ENCODE measurements around the gene POLR1D. TPM values are rescaled to one million over a fixed set of nuclear protein-coding genes. Genes with fewer than 3 reads are reported as not detected.
A peak's percentile ranks its signal among the peaks of the same experiment; 100 is the strongest.

POLR1D gene
- total and polyA plus RNA-seq, 3 experiments from 2014 or later, result 134 to 137 (median 135) TPM

DNA sequence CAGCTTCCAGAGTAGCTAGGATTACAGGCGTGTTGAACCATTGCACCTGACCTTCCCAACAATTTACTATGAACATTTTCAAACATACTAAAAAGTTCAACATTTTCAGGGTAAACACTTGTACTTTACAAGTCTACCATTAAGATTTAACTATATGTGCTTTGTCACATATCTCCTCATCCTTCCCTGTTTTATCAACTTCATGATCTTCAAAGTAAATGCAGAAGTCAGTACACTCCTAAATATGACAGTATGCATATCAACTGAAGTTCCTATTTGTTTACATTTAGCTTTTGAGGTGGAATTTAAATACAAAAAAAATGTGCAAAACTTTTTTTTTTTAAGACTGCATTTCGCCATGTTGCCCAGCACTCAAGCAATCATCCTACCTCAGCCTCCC, 19.9 kb upstream of the POLR1D start:
- Histone ChIP-seq H3K27ac (ENCODE audit: low read depth, low read length) (no peak overlapping the region), H3K36me3 (ENCODE audit: insufficient read depth, low read length) (no peaks in the 10 kb centered on the region), H3K4me1 (ENCODE audit: insufficient read depth, low read length) (no peaks in the 10 kb centered on the region), H3K27me3 (ENCODE audit: insufficient read depth, low read length, poor library complexity, severe bottlenecking) (no peaks in the 10 kb centered on the region), H3K4me3 (ENCODE audit: low read length) (no peak overlapping the region), H3K9me3 (ENCODE audit: low read length) (no peaks in the 10 kb centered on the region)
- H3K9me3 Mint-ChIP-seq, result no peaks in the 10 kb centered on the region
- ChIA-PET CTCF (no interaction called here), POLR2A (no interaction called here)
- peaks cover 29 to 55% (median 45%) of the 10 kb centered on the region in 3 donors for H3K4me1 Mint-ChIP-seq
- no peaks in the 10 kb centered on the region for H3K27me3 Mint-ChIP-seq
- H3K27ac Mint-ChIP-seq, result no peak overlapping the region
- no peak overlapping the region for H3K4me3 Mint-ChIP-seq
- no peaks in the 10 kb centered on the region for H3K36me3 Mint-ChIP-seq
- DNase-seq, result no peak

DNA sequence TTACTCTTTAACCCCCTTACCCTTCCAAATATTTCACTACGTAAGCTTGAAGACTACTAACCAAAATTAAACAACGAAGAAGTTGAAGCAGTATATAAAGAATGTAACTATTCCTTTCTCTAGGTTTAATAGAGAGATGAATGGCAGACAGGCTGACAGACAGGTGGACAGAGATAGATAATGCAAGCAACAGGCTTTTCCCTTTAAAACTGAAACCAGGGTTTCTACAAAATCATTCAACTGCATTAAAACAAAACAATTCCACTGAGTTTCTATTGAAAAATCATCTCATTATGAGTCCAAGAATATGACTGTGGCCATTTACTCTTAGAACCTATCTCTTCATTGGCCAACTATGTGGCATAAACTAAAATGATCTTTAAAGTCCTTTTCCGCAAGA, 16.6 kb upstream of the POLR1D start:
- Histone ChIP-seq H3K9me3 (ENCODE audit: low read length) (no peaks in the 10 kb centered on the region), H3K27ac (ENCODE audit: low read depth, low read length) (no peak overlapping the region), H3K36me3 (ENCODE audit: insufficient read depth, low read length) (no peaks in the 10 kb centered on the region), H3K27me3 (ENCODE audit: insufficient read depth, low read length, poor library complexity, severe bottlenecking) (no peaks in the 10 kb centered on the region), H3K4me3 (ENCODE audit: low read length) (no peak overlapping the region), H3K4me1 (ENCODE audit: insufficient read depth, low read length) (no peaks in the 10 kb centered on the region)
- no peak for DNase-seq
- ChIA-PET POLR2A (no interaction called here), CTCF (interaction anchor here (1.1 kb wide), 1 partner anchor 15 kb away, joined by 5 read pairs; the partner anchor contains the start of gene LNX2)
- Mint-ChIP-seq H3K27ac (peak overlapping the region in 1 of 8 donors; percentile 35), H3K27me3 (no peaks in the 10 kb centered on the region), H3K9me3 (no peaks in the 10 kb centered on the region), H3K4me3 (no peak overlapping the region), H3K36me3 (no peaks in the 10 kb centered on the region), H3K4me1 (peaks cover 31 to 56% (median 50%) of the 10 kb centered on the region in 3 donors)

DNA sequence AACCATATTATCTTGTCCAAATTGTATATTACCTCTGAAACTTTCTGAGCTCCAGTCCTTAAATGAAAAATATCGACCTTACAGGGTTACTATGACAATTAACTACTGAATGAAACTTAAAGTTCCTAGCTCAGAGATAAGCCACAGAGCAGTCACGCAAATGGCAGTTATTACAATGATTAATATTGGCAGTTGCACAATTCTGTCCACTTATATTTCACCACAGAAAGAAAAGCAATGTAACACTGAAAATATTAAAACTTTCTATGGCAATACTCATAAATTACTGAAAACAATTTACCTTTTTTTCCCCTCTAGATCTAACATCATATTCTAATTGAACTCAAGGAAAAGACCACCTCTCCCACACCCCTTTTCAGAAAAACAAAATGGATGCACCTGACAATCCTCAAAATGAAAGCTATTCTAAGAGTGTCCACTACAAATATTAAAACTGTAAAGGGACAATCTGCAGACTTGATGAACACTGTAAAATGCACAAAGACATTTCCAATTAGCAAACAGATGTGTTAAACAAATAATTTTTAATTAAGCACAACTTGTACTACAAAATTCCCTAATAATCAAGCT, 16.0 kb upstream of the POLR1D start:
- H3K36me3 ChIP-seq (ENCODE audit: insufficient read depth, low read length), result no peaks in the 10 kb centered on the region
- no peaks in the 10 kb centered on the region for H3K27me3 Mint-ChIP-seq
- POLR2A ChIA-PET, result no interaction called here
- no peaks in the 10 kb centered on the region for H3K4me1 ChIP-seq (ENCODE audit: insufficient read depth, low read length)
- no peak overlapping the region for H3K4me3 ChIP-seq (ENCODE audit: low read length)
- no peak for DNase-seq
- H3K36me3 Mint-ChIP-seq, result no peaks in the 10 kb centered on the region
- H3K9me3 ChIP-seq (ENCODE audit: low read length), result no peaks in the 10 kb centered on the region
- H3K4me3 Mint-ChIP-seq, result no peak overlapping the region
- H3K4me1 Mint-ChIP-seq, result peaks cover 32 to 56% (median 50%) of the 10 kb centered on the region in 3 donors
- CTCF ChIA-PET, result interaction anchor here (1.0 to 1.1 kb wide), 2 partner anchors 14 to 221 kb away, joined by 3 to 5 read pairs; partner anchors contain the start of gene LNX2
- no peak overlapping the region for H3K27ac Mint-ChIP-seq
- H3K27me3 ChIP-seq (ENCODE audit: insufficient read depth, low read length, poor library complexity, severe bottlenecking), result no peaks in the 10 kb centered on the region
- H3K27ac ChIP-seq (ENCODE audit: low read depth, low read length), result no peak overlapping the region
- H3K9me3 Mint-ChIP-seq, result no peaks in the 10 kb centered on the region

DNA sequence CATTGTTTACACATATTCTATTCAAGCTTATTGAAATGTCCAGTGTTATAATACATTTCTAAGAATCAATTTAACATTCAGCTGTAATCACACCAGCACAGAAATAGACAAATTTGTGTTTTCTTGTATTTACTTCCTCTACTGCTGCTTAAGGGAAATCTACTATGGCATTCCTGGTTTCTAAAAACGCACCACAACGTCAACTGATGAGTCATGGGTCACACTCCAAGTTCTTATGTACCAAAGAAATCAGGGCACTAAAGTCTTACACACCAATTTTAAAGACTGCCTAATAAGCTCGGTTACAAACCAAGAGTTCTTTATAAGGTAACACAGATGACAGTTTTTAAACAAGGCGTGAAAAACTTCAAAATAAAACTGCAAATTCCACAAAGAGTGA, 14.6 kb upstream of the POLR1D start:
- Histone ChIP-seq H3K27ac (ENCODE audit: low read depth, low read length) (no peak overlapping the region), H3K36me3 (ENCODE audit: insufficient read depth, low read length) (no peaks in the 10 kb centered on the region), H3K4me3 (ENCODE audit: low read length) (no peak overlapping the region), H3K4me1 (ENCODE audit: insufficient read depth, low read length) (peaks cover 2% of the 10 kb centered on the region), H3K27me3 (ENCODE audit: insufficient read depth, low read length, poor library complexity, severe bottlenecking) (no peaks in the 10 kb centered on the region), H3K9me3 (ENCODE audit: low read length) (no peaks in the 10 kb centered on the region)
- no peak overlapping the region for H3K27ac Mint-ChIP-seq
- peaks cover 34 to 53% (median 49%) of the 10 kb centered on the region in 3 donors for H3K4me1 Mint-ChIP-seq
- H3K9me3 Mint-ChIP-seq, result no peaks in the 10 kb centered on the region
- POLR2A ChIA-PET, result no interaction called here
- H3K4me3 Mint-ChIP-seq, result no peak overlapping the region
- CTCF ChIA-PET, result no interaction called here
- no peak for DNase-seq
- peaks cover 0 to 1% (median 0%) of the 10 kb centered on the region in 3 donors for H3K36me3 Mint-ChIP-seq
- H3K27me3 Mint-ChIP-seq, result no peaks in the 10 kb centered on the region

DNA sequence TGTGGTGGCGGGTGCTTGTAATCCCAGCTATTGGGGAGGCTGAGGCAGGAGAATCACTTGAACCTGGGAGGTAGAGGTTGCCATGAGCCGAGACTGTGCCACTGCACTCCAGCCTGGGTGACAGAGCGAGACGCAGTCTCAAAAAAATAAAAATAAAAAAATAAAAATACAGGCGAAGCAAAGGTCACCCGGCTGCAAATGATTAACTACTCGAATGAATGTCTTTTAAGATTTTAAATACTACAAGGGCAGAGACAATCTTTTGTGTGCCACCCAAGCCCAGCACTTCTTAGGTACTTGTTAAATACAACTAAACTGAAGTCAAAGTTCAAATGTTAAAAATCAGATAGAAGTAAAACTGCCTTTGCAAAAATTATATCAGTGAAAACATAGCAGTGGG, 8.1 kb upstream of the POLR1D start:
- no peaks in the 10 kb centered on the region for H3K9me3 Mint-ChIP-seq
- H3K36me3 Mint-ChIP-seq, result peaks cover 4 to 7% (median 5%) of the 10 kb centered on the region in 3 donors
- H3K27me3 Mint-ChIP-seq, result no peaks in the 10 kb centered on the region
- Histone ChIP-seq H3K27me3 (ENCODE audit: insufficient read depth, low read length, poor library complexity, severe bottlenecking) (no peaks in the 10 kb centered on the region), H3K4me1 (ENCODE audit: insufficient read depth, low read length) (peaks cover 7% of the 10 kb centered on the region), H3K9me3 (ENCODE audit: low read length) (no peaks in the 10 kb centered on the region), H3K27ac (ENCODE audit: low read depth, low read length) (no peak overlapping the region), H3K36me3 (ENCODE audit: insufficient read depth, low read length) (no peaks in the 10 kb centered on the region), H3K4me3 (ENCODE audit: low read length) (no peak overlapping the region)
- no peak overlapping the region for H3K4me3 Mint-ChIP-seq
- H3K4me1 Mint-ChIP-seq, result peaks cover 43 to 63% (median 58%) of the 10 kb centered on the region in 3 donors
- POLR2A ChIA-PET, result no interaction called here
- no peak for DNase-seq
- CTCF ChIA-PET, result no interaction called here
- H3K27ac Mint-ChIP-seq, result peak overlapping the region in 2 of 8 donors; percentile 12 to 74

DNA sequence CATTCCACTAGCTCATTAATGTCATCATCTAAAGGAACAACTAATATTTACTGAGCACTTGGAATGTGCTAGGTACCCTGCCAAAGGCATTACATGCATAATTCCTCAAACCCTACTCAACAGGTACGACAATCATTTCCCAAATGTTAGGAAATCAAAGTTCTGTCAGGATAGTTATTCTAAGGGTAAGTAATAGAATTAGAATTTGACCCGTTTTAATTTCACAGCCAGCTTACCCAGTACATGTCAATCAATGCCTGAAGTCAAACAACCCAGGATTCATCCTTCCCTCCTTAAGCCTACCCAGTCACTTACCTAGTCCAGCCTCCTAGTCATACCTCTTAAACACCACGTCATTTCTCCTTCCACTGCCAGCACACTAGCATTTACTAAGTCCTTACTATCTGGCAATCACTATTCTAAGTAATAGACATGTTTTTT, 3.8 kb upstream of the POLR1D start:
- H3K4me3 Mint-ChIP-seq, result peak overlapping the region in 3 of 7 donors; percentile 58 to 93 (median 93)
- peaks cover 2 to 23% (median 7%) of the 10 kb centered on the region in 3 donors for H3K36me3 Mint-ChIP-seq
- Histone ChIP-seq H3K27me3 (ENCODE audit: insufficient read depth, low read length, poor library complexity, severe bottlenecking) (no peaks in the 10 kb centered on the region), H3K27ac (ENCODE audit: low read depth, low read length) (no peak overlapping the region), H3K4me1 (ENCODE audit: insufficient read depth, low read length) (peaks cover 23% of the 10 kb centered on the region), H3K9me3 (ENCODE audit: low read length) (no peaks in the 10 kb centered on the region), H3K4me3 (ENCODE audit: low read length) (no peak overlapping the region), H3K36me3 (ENCODE audit: insufficient read depth, low read length) (no peaks in the 10 kb centered on the region)
- H3K4me1 Mint-ChIP-seq, result peaks cover 44 to 60% (median 56%) of the 10 kb centered on the region in 3 donors
- no peak for DNase-seq
- ChIA-PET POLR2A (no interaction called here), CTCF (no interaction called here)
- H3K27ac Mint-ChIP-seq, result peak overlapping the region in 1 of 8 donors; percentile 93
- no peaks in the 10 kb centered on the region for H3K27me3 Mint-ChIP-seq
- no peaks in the 10 kb centered on the region for H3K9me3 Mint-ChIP-seq

DNA sequence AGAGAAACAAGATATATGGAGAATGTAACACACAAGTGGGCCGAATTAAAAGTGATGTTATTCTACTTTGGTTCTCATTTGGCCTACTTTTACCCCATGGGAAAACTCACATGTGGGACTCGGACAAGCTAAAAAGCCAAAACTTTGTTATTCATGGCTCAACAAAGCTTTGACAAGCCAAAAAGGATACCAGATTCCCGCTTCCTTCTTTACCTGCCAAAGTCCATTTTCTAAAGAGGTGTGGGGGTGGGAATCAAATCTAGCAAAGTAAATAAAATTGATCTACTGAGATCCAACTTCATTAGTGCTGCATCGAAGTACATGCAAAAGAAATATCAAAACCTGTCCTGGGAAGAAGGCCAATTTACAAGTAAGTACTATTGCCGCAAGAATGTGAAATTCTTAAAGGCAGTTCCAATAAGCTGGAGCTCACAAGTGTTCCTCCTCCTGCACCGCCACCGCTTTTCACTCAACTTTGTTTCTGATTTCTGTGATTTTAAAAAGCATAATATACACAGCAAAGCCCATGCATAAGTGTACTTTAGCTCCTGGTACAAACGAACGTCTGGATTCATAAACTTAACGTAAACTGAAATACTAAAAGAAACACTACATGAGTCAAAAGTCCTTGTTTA, 2.5 kb upstream of the POLR1D start:
- Mint-ChIP-seq H3K4me1 (peaks cover 49 to 66% (median 60%) of the 10 kb centered on the region in 3 donors), H3K27me3 (no peaks in the 10 kb centered on the region), H3K9me3 (no peaks in the 10 kb centered on the region), H3K36me3 (peaks cover 6 to 35% (median 10%) of the 10 kb centered on the region in 3 donors), H3K27ac (peak overlapping the region in 7 of 8 donors; percentile 8 to 96 (median 93)), H3K4me3 (peak overlapping the region; percentile 90 to 96 (median 93))
- Histone ChIP-seq H3K36me3 (ENCODE audit: insufficient read depth, low read length) (no peaks in the 10 kb centered on the region), H3K4me1 (ENCODE audit: insufficient read depth, low read length) (peaks cover 34% of the 10 kb centered on the region), H3K9me3 (ENCODE audit: low read length) (no peaks in the 10 kb centered on the region), H3K4me3 (ENCODE audit: low read length) (peak overlapping the region; percentile 60), H3K27me3 (ENCODE audit: insufficient read depth, low read length, poor library complexity, severe bottlenecking) (no peaks in the 10 kb centered on the region), H3K27ac (ENCODE audit: low read depth, low read length) (no peak overlapping the region)
- ChIA-PET POLR2A (interaction anchor here (1.2 to 2.2 kb wide), 3 partner anchors 165 to 169 kb away, joined by 3 to 27 read pairs (median 3); partner anchors contain the start of gene MTIF3), CTCF (interaction anchor here (0.6 to 4.5 kb wide), 8 partner anchors 8 to 256 kb away, joined by 3 to 24 read pairs (median 5); partner anchors contain the start of gene MTIF3)
- DNase-seq, result no peak
